IPS-11a (cell line): Measurements from ENCODE around the gene UBE3C.
"Not testable (repeated sequence)": the region's sequence is repeated elsewhere in the genome, so short reads cannot be mapped to it uniquely, and the experiment has no call there.

Source experiments
- H3K4me3 ChIP-seq: one replicate; pipeline ENCODE4 v1.5.1; 2013; ENCODE audit warnings: low read depth, low read length, control low read depth

The UBE3C gene

DNA sequence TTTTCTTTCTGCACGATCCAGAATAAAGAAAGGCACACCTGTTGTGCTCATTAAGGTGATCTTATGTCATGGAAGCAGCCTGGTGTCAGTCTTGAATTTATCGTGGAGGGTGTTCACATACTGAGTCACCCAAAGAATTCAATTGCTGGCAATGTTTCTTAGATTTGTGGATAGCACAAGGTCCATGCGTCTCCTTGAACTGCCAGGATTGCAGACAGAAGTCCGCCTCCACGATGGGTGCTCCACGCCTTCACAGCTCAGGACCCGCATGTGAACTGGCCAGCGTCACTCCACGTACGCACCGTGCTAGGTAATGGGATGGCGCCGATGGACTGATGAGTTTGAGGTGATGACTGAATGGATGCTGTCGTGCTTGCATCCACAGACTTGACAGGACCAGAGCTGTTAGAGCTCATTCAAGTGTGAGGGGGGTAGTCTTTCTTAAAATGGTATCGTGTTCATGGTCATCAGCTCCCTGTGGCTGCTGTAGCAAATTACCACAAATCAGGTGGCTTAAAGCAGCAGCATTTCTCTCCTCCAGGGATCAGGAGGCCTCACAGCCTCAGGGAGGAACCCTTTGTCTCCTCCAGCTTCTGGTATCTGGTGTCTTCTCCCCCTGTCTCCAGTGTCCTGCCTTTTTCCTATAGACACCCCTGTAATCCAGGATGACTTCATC is 132.7 kb downstream of the UBE3C start:
- H3K4me3 ChIP-seq, result no peak overlapping the region

DNA sequence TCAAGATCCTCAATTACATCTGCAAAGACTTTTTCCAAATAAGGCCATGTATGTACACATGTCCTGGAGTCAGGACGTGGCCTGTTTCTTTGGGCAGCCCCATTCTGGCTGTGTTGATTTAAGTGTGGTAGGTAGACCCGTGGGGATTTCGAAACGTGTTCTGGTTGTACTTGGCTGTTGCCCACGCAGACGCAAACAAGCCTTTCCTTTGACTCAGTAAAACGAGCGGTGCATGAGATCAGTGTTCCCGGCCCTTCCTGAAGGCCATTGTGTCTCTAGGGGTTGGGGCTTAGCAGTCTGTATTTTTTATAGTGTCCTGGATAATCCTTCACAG is 133.2 kb downstream of the UBE3C start:
- H3K4me3 ChIP-seq, result no peak overlapping the region

DNA sequence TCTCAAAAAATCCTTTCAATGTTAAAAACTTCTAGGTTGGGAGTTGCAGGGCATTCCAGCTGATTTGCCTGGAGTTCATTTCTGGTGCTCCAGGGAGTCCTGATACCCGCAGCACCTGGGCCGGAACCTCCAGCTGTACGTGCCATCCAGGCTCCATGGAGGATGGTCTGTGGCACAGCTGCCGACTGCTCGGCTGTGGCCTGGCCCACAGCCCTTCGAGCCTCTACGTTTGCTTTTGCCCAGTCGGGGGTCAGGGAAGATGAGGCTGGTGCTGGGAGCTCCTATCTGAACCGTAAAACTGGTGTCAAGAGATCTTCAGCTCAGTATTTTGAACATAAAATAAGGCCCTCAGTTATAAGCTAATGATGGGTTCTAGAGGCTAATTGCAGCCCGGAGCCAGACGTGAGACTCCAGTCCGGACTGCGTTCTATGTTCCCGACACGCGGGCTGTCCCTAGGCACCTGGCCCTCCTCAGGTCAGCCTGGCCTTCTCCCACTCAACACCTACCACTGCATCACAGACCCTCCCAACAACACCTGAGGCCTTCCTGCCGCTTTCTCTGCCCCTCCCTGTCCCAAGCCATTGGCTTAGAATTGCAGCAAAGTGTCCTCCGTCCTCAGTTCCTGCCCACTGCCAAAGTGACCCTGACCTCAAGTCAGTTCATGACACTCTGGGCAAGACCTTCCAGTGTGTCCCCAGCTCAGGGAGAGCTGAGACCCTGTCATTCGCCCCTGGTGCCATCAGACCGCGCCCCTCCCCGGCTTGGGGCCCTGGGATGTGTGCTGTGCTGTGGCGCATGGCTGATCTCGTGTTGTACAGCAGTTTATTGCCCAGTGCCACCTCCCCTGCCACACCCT is 133.9 kb downstream of the UBE3C start:
- no peak overlapping the region for H3K4me3 ChIP-seq

DNA sequence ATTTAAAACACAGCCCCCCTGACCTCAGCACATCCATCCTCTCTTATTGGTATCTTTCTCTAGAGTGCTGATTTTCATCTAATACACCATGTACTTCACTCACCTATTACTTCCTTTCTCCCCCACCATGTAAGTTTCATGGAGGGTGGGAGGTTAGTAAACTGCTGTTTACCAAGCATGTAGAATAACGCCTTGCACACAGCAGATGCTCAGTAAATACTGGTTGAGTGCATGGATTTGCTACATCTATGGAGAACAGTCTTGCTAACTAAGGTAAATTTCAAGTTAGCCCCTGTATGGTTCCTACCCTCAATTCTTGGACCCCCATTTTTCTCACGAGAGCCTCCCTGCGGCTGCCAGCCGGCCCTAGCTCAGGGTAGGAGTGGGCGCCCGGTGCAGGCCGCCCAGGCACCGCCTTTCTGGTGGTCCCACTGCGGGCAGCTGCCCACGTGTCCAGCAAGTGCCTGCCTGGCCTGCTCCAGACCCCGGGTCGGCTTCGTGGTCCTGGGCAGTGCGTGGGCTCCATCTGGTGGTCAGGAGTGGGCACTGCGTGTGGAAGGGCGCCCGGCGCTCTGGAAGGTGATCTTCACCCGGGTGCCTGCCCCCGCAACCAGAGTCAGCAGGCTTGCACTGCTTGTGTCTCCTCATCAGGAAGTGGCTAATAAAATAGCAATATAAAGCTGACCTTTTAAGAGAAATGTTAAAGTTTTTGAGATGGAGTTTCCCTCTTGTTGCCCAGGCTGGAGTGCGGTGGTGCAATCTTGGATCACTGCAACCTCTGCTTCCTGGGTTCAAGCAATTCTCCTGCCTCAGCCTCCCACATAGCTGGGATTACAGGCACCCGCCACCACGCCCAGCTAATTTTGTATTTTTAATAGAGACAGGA is 134.7 kb downstream of the UBE3C start:
- H3K4me3 ChIP-seq, result no peak overlapping the region

DNA sequence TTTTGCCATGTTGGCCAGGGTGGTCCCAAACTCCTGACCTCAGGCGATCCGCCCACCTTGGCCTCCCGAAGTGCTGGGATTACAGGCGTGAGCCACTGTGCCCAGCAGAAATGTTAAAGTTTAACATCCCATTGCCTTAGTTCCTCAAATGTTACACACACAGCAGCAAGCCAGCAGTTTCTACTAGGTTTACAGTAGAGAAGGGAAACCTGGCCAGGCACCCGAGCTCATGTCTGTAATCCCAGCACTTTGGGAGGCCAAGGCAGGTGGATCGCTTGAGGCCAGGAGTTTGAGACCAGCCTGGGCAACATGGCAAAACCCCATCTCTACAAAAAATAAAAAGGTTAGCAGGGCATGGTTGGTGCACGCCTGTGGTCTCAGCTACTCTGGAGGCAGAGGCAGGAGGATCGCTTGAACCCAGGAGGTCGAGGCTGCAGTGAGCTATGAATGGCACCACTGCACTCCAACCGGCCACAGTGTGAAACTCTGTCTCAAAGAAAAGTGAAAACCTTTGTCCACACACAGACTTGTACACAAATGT is 135.4 kb downstream of the UBE3C start:
- H3K4me3 ChIP-seq, result not testable (repeated sequence)

DNA sequence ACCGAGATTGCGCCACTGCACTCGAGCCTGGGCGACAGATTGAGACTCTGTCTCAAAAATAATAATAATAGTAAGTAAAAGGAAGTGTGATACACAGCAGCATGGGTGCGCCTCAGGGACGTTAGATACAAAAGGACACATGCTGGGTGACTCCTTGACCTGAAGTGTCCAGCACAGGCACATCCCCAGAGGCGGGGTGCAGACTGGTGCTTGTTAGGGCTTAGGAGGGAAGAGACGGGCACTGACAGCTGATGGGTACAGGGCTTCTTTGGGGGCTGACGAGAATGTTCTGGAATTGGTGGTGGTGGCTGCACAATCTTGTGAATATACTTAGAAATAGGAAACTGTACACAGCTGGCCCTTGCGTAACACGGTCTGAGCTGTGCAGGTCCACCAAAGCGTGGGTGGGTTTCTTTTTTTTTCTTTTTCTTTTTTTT is 136.3 kb downstream of the UBE3C start:
- no peak overlapping the region for H3K4me3 ChIP-seq

DNA sequence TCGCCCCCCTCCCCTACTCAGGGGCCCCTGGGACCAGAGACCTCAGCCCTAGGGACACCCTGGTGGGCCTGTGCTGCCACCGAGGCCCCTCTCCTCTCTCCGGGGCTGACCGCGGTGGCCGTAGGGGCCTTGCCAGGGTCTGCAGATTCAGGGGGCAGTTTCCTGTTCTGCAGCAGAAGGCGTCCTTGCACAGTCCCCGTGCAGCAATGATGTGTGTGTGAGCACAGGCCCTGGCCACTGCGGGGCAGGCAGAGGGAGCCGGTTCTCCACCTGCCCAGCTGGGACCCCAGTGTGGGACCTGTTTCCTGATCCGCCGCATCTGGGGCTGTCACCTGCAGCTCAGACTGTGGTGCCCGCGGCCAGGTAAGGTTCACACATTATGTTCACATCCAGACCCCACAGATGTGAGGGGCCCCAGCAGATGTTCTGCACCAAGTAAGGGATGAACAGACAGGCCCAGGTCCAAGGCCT is 137.4 kb downstream of the UBE3C start:
- no peak overlapping the region for H3K4me3 ChIP-seq

DNA sequence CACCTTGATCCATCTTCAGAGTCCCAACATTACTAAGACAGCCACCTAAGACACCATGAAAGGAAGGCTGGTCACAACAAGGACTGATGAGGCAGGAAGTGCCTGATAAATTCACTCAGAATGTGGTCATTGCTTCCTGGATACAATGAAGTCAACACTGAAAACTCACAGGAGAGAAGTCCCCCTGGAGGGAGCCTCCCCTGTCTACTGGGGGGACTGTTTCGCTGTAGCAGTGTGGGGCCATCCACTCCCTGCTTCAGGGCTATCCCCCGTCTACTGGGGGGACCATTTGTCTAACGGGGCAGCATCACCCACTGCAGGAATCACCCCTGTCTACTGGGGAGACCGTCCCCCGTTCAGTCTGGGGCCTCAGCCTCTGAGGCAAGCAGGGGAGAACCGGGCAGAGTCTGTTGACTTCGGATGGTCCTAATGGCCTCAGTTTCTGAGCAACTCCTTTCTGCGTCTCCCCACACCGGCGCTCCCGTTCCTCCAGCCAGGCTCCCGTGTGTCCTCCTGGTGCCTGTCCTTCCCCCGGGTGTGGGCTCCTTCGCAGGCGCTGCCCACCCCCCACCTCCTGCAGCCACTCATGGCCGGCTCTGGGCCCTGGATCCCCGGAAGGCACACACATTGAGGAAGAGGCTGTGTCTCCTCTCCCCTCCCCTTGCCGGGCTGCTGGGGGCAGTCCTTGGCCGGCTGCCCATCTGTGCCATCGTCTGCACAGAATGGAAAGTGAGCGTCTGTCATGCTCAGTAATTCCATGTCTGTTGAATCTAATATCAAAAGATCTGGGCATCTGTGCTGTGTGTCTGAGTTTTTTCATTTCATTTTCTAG is 138.2 kb downstream of the UBE3C start:
- no peak overlapping the region for H3K4me3 ChIP-seq

DNA sequence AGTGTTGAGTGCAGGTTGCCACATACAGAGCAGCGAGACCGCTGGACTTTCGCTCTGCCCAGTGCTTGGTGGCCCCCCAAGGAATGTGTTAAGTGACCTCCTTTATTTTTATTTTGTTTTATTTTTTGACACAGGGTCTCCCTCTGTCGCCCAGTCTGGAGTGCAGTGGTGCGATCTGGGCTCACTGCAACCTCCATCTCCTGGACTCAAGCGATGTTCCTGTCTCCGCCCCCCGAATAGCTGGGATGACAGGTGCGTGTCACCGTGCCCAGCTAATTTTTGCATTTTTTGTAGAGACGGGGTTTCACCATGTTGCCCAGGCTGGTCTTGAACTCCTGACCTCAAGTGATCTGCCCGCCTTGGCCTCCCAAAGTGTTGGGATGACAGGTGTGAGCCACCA is 138.8 kb downstream of the UBE3C start:
- not testable (repeated sequence) for H3K4me3 ChIP-seq

DNA sequence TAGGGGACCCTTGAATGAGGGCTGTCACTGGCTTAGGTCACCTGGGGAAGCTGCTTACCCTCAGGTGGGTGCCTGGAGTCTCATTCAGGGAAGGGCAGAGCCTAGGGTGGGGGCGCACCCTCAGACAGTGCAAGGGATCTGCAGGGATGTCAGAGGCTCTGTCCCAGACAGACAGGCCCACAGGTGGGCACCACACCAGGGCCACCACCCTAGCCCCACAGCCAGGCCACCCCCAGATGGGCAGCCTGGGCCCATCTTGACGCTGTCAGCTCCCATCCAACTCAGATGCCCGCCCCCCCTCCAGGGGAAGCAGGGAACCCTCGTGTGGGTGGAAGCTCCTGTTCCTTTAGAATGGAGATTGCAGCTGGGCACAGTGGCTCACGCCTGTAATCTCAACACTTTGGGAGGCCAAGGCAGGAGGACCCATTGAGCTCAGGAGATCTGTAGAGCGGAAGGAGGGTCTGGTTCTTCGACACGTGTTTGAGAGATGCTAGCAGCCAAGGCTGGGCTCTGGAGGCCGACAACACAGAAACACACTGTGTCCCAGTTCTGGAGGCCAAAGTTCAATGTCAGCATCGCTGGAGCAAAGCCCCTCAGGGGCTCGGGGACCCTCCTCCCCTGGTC is 139.6 kb downstream of the UBE3C start:
- H3K4me3 ChIP-seq, result no peak overlapping the region

DNA sequence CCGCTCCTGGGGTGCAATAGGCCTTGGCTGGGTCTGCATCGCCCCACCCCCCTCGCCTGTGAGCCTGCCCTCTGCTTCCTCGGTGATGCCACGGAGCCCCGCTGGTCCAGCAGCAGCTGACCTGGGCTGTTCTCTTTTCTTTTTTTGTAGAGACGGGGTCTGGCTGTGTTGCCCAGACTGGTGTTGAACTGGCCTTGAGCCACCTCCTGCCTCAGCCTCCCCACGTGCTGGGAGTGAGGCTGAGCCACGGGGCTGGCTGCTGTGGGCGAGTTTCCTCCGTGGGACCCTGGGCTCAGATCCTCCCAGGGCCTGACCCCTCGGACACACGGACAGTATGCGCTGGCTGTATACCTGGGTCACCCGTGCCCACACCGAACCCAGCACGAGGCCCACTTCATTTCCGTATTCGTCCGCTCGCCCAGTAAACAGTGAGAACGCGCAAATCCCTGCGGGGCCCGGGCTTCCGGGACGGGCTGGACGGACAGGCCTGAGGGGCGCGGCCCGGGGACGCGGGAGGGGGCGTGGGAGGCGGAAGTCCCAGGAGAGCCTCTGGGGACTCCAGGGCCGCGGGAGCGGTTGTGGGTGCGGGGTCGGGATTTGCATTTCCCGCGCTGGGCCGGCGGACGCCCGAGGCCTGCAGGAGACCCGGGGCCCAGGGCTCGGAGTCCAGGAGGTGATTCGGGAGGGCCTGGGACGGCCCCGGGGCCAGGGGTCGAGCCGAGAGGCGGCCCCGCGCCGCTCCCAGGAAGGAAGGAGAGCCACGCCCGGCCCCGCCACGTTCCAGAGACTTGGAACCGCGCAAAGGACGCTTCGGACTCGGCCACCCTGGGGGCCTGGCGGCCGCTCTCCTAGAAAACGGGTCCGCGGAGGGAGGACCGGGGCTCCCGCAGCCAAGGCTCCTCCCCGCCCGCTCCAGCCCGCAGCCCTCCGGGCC is 140.3 kb downstream of the UBE3C start:
- no peak overlapping the region for H3K4me3 ChIP-seq

DNA sequence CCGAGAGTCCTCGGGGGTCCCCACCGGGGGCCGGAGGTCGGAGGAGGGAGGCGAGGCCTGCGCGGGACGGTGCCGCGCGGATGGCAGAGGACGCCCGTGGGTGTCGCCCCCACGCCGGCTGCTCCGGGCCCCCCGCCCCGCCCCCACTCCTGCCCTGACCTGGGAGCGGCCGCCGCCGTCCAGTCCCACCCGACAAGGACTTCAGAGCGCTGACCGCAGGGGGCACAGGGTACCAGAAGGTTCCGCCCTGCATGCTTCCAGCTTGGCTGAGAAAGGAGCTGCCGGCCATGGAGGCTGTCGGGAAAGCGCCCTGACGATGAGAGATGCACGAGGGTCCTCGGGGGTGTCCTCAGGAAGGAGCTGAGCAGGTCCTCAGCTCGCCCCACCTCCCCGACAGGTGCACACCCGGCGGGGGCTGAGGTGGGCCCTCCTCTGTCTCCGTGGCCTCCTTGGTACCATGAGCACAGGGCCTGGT is 141.1 kb downstream of the UBE3C start:
- H3K4me3 ChIP-seq, result no peak overlapping the region

DNA sequence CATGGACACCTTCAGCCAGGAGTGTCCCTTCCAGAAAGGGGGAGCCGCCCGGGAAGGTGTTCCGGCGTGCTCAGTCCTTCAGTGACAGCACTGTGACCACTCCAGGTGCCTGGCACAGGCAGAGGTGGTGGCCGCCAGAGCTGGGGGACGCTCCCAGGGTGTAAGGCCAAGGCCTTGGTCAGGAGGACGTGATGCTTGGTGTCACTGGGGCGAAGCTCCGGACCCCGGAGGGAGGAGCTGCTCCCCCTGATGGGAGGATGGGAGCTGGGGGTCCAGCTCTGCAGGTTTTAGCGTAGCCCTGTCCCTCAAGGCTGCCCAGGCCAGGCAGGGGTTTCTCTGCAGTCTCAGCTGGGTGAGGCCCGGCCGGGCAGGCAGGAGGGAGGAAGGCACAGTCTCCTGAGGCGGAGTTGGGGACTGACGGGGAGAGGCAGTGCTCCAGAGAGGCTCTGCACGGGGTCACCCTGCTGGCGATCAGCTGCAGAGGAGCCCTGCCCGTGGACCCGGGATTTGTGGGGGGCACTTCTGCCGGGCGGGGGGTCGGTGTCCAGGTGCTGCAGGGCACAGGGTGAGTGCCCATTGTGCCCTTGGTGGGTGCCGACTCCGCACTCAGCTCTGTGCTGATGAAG is 141.6 kb downstream of the UBE3C start:
- no peak overlapping the region for H3K4me3 ChIP-seq

DNA sequence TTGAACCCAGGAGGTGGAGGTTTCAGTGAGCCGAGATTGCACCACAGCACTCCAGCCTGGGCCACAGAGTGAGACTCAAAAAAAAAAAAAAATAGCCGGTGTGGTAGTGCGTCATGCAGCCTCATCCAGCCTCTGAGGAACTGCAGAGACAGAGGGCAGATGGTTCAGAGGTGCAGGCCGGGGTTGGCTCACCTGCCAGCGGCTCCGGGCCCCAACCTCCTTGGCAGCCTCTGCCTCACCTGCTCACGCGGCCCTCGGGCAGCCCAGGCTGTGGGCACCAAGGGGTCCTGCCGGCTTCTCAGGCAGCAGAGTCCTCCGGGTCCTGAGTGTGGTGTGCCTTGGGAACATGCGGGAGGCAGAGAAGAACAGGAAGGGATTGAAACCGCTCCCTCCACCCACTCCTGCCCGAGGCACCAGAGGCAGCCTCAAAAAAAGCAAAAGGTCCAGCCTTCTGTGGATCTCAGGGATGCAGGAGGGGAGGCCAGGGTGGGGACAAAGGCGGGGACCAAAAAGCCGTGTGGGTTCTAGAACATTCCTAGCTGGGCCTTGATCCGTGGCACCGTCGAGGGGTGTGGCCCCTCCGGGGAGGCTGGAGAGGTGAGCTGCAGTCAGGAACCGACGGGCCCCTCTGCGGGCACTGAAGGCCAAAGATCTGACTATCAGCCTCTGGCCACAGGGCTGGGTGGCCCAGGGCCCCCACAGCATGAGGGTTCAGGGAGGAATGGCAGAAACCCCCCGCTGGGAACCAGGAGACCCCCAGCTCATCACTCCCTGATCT is 142.7 kb downstream of the UBE3C start:
- H3K4me3 ChIP-seq, result no peak overlapping the region

DNA sequence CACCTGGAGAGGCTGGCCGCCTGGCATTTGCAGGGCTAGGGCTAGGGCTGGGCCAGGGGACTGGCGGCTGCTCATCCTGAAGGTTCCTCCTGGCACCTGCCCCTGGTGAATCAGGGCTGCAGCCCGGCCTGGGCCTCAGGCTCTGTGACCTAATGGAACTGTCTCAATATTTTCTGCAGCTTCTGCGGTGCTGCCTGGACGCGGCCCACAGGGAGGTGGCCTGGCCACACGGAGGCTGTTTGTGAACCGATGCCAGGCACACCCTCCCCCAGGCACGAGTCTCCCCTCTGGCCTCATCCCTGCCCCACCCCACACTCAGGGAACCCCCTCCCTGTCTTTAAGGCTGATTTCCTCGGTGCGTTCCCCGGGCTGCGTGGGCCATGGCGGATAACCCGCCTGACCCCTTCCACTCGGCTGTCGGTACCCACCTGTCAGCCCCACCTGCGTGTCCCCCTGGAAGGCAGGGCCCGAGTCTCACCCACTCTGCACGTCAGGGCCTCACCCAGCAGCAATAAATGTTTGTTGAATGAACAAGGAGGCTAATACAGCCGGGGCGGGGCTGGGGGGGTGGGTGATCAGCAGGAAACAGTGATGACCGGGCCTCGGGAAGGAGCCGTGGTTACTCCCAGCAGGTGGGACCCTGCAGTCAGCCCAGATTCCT is 143.5 kb downstream of the UBE3C start:
- no peak overlapping the region for H3K4me3 ChIP-seq

DNA sequence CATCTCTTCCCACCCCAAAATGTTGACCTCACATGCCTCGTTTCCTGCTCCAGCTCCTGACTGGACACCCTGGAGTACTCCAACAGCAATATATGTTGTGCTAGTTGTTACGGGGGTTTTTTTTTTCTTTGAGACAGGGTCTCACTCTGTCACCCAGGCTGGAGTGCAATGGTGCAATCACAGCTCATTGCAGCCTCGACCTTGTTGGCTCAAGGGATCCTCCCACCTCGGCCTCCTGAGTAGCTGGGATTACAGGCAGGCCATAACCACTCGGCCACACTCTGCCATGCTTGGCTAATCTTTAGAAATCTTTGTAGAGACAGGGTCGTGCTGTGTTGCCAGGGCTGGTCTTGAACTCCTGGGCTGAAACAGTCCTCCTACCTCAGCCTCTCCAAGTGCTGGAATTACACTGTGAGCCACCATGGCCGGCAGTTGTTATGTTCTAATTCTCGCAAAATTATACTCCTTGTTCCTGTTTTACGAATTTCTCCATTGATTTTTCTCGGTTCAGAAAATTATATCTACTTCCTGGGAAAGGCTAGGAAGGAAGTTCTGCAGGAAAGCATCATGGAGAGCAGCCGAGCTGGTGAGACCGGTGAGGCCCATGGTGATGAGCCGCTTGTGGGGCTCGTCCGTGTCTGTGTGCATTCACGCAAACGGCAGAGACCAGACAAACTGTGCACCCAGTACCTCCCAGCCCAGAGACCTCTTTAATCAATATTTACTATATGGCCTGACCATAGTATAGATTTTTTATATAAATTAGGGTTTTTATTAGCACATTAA is 145.7 kb downstream of the UBE3C start:
- no peak overlapping the region for H3K4me3 ChIP-seq
